GM18868 (cell line): ENCODE measurements around the gene SEC11A.
A peak's percentile ranks its signal among the peaks of the same experiment; 100 is the strongest.

Source experiments
- ATAC-seq: cut with Tn5 transposase; IDR thresholded peaks from one replicate; pipeline ENCODE4 v1.9.1; 2021; ENCODE audit warnings: mild to moderate bottlenecking, moderate library complexity; ENCODE audit not compliant: unreplicated experiment

SEC11A gene

GRCh38 chr15:84685304-84685703 is 30.6 kb downstream of the SEC11A start:
- no peak for ATAC-seq

- ATAC-seq, result no peak
These were observed 31.8 kb downstream of the SEC11A start for GRCh38 chr15:84684092-84684491.

GRCh38 chr15:84681831-84682230 is 34.1 kb downstream of the SEC11A start:
- ATAC-seq, result no peak

- ATAC-seq, result no peak
These were observed 44.7 kb downstream of the SEC11A start for GRCh38 chr15:84671211-84671610.

GRCh38 chr15:84669726-84670125 is 46.2 kb downstream of the SEC11A start:
- no peak for ATAC-seq

- no peak for ATAC-seq
These were observed 47.5 kb downstream of the SEC11A start for GRCh38 chr15:84668221-84668982.

- no peak for ATAC-seq
These were observed 49.6 kb downstream of the SEC11A start for GRCh38 chr15:84666373-84666772.

GRCh38 chr15:84661001-84661400 is 54.9 kb downstream of the SEC11A start:
- ATAC-seq, result no peak

GRCh38 chr15:84659904-84660781 is 55.8 kb downstream of the SEC11A start:
- ATAC-seq, result no peak

GRCh38 chr15:84658788-84659411 is 57.0 kb downstream of the SEC11A start:
- no peak for ATAC-seq

- ATAC-seq, result peak; percentile 69
These were observed 57.7 kb downstream of the SEC11A start, which contains the start of gene NMB for GRCh38 chr15:84658080-84658787. NMB (minus strand) TSS chr15:84658199; CDS start chr15:84658152, 47 bp downstream.

- no peak for ATAC-seq
These were observed 58.2 kb downstream of the SEC11A start for GRCh38 chr15:84657748-84658079.

- no peak for ATAC-seq
These were observed 59.0 kb downstream of the SEC11A start for GRCh38 chr15:84656972-84657371.

- peak; percentile 45 for ATAC-seq
These were observed 61.1 kb downstream of the SEC11A start for GRCh38 chr15:84654689-84655453.

- peak; percentile 82 for ATAC-seq
These were observed 61.8 kb downstream of the SEC11A start, which contains the start of gene WDR73 for GRCh38 chr15:84653910-84654688. WDR73 (minus strand) TSS chr15:84654283; CDS start chr15:84654274, 9 bp downstream.

- no peak for ATAC-seq
These were observed 62.4 kb downstream of the SEC11A start for GRCh38 chr15:84653584-84653909.

GRCh38 chr15:84649706-84650105 is 66.2 kb downstream of the SEC11A start:
- ATAC-seq, result no peak

- no peak for ATAC-seq
These were observed 67.4 kb downstream of the SEC11A start for GRCh38 chr15:84648539-84648938.

- ATAC-seq, result no peak
These were observed 68.2 kb downstream of the SEC11A start for GRCh38 chr15:84647726-84648125.
